CD4-positive, alpha-beta memory T cell (primary cell): ENCODE results near the gene OSER1. TPM values are rescaled to one million over a fixed set of nuclear protein-coding genes. Genes with fewer than 3 reads are reported as not detected.
"Not testable (repeated sequence)": the region's sequence is repeated elsewhere in the genome, so short reads cannot be mapped to it uniquely, and the experiment has no call there.

Experiments used
- CTCF ChIA-PET: fragments of 350-600 bp; sonication (Branson Sonifier 250); formaldehyde crosslinking; loops from one replicate; lab custom pipeline; 2021; ENCODE audit warnings: inconsistent platforms; ENCODE audit not compliant: partially characterized antibody; lab: Charles Lee
- POLR2A ChIA-PET: fragments of 350-600 bp; sonication (Branson Sonifier 250); formaldehyde crosslinking; loops from one replicate; lab custom pipeline; 2021; ENCODE audit not compliant: partially characterized antibody; lab: Charles Lee
- DNase-seq, 5 donors: peaks; one replicate each; pipeline versions ENCODE4 v3.0.0 to v3.0.0-alpha.2; 2020 to 2022; ENCODE audit warnings: mixed read lengths in 1 of 5
- H3K27ac ChIP-seq: one replicate; pipeline ENCODE4 v1.7.0; 2013; ENCODE audit warnings: low read depth, low read length
- H3K27me3 ChIP-seq: 2 replicates; pipeline ENCODE4 v1.7.0; 2013; ENCODE audit warnings: mild to moderate bottlenecking, low read length, moderate library complexity; ENCODE audit not compliant: insufficient read depth
- H3K36me3 ChIP-seq: 2 replicates; pipeline ENCODE4 v1.7.0; 2013; ENCODE audit warnings: mild to moderate bottlenecking, low read length, moderate library complexity; ENCODE audit not compliant: insufficient read depth
- H3K4me1 ChIP-seq: 2 replicates; pipeline ENCODE4 v1.7.0; 2013; ENCODE audit warnings: mild to moderate bottlenecking, low read length, moderate library complexity; ENCODE audit not compliant: insufficient read depth
- H3K4me3 ChIP-seq, 2 donors: one replicate each; pipeline ENCODE4 v1.7.0; 2013; ENCODE audit warnings: low read length in 2 of 2, mild to moderate bottlenecking in 1 of 2
- H3K9me3 ChIP-seq, 2 donors: one replicate each; pipeline ENCODE4 v1.7.0; 2013; ENCODE audit warnings: low read length in 2 of 2, control low read depth in 1 of 2; ENCODE audit not compliant: control insufficient read depth in 1 of 2
- H3K27ac Mint-ChIP-seq, 7 donors: one replicate each; pipeline ENCODE4 v1.8.0; 2020 to 2021; ENCODE audit warnings: mixed read lengths in 7 of 7, mild to moderate bottlenecking in 6 of 7, inconsistent platforms in 3 of 7, moderate library complexity in 3 of 7
- H3K27me3 Mint-ChIP-seq, 2 donors: one replicate each; pipeline ENCODE4 v1.8.0; 2020 to 2021; ENCODE audit warnings: mixed read lengths in 2 of 2
- H3K36me3 Mint-ChIP-seq, 2 donors: one replicate each; pipeline ENCODE4 v1.8.0; 2020 to 2021; ENCODE audit warnings: mixed read lengths in 2 of 2, inconsistent platforms in 1 of 2, mild to moderate bottlenecking in 1 of 2
- H3K4me1 Mint-ChIP-seq, 4 donors: one replicate each; pipeline ENCODE4 v1.8.0; 2020 to 2021; ENCODE audit warnings: mixed read lengths in 4 of 4, mild to moderate bottlenecking in 1 of 4
- H3K4me3 Mint-ChIP-seq, 8 donors: one replicate each; pipeline ENCODE4 v1.8.0; 2020 to 2021; ENCODE audit warnings: mixed read lengths in 8 of 8, mild to moderate bottlenecking in 7 of 8, moderate library complexity in 6 of 8, inconsistent platforms in 3 of 8
- H3K9me3 Mint-ChIP-seq, 8 donors: one replicate each; pipeline ENCODE4 v1.8.0; 2020 to 2021; ENCODE audit warnings: mixed read lengths in 8 of 8, mild to moderate bottlenecking in 5 of 8, inconsistent platforms in 3 of 8, moderate library complexity in 1 of 8
- intact Hi-C: fragments of 100-400 bp; cut with micrococcal nuclease; formaldehyde crosslinking; loops from one replicate; pipeline ENCODE4 v1.15.1; 2023
- polyA plus RNA-seq, 2 donors: library from polyadenylated mRNA; unstranded; fragments of 300-500 nt; fragmentation: Illumina TruSeq; gene quantifications; one replicate each; pipeline ENCODE4 v1.2.3, GENCODE V29; 2021
- total RNA-seq, 2 experiments: library from RNA; stranded (reverse); gene quantifications; one replicate each; pipeline ENCODE4 v1.2.3, GENCODE V29; 2021

OSER1 gene
- total and polyA plus RNA-seq, 4 experiments from 2014 or later: 35.5 to 63.3 (median 38.7) TPM

- ChIA-PET POLR2A (no interaction called here), CTCF (no interaction called here)
- Histone ChIP-seq H3K36me3 (no peaks in the 10 kb centered on the region), H3K4me1 (no peaks in the 10 kb centered on the region), H3K27me3 (no peaks in the 10 kb centered on the region), H3K4me3 (no peak overlapping the region), H3K27ac (no peak overlapping the region), H3K9me3 (no peaks in the 10 kb centered on the region)
- Mint-ChIP-seq H3K4me3 (no peak overlapping the region), H3K4me1 (peaks cover 0 to 2% (median 0%) of the 10 kb centered on the region in 4 donors), H3K27ac (peak overlapping the region in 1 of 7 donors; percentile 0), H3K9me3 (no peaks in the 10 kb centered on the region), H3K36me3 (peaks cover 1 to 8% of the 10 kb centered on the region in 2 donors), H3K27me3 (no peaks in the 10 kb centered on the region)
- intact Hi-C loops: no loop called here
- no peak for DNase-seq
Measured at GRCh38 chr20:44234566-44235317, 24.2 kb upstream of the OSER1 start.

DNA sequence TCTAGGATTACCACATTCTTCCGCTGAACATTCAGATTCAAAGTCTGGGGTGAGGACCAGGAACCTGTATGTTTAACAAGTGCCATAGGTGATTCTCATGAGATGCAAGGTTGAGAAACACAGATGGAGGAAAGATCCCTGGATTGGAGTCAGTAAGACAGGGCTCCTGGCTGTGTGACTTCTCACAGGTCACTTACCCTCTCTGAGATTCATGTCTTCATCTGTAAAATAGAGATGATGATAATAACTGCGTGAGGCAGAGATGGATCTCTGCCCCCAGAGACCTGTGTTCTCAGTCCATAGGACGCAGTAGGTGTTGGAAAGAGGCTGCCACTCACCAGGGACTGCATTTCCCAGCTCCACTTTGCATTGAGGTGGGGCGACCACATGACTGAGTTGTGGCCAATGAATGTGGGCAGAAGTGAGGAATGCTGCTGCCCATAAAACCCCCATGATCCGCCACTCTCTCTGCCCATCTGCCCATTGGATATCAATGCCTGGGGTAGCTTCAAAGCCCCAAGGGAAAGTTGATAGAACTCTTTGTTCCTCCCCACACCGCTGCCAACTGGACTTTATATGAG, 23.0 kb upstream of the OSER1 start:
- H3K4me3 Mint-ChIP-seq: no peak overlapping the region
- Histone ChIP-seq H3K27ac (no peak overlapping the region), H3K27me3 (no peaks in the 10 kb centered on the region), H3K36me3 (no peaks in the 10 kb centered on the region), H3K4me3 (no peak overlapping the region), H3K4me1 (no peaks in the 10 kb centered on the region), H3K9me3 (no peaks in the 10 kb centered on the region)
- peaks cover 0 to 2% (median 0%) of the 10 kb centered on the region in 4 donors for H3K4me1 Mint-ChIP-seq
- DNase-seq: no peak
- CTCF ChIA-PET: no interaction called here
- no peaks in the 10 kb centered on the region for H3K9me3 Mint-ChIP-seq
- POLR2A ChIA-PET: interaction anchor here (1.6 kb wide), 1 partner anchor 15 kb away, joined by 4 read pairs; no protein-coding TSS in a partner anchor
- H3K27me3 Mint-ChIP-seq: no peaks in the 10 kb centered on the region
- intact Hi-C loops: no loop called here
- peaks cover 0 to 1% of the 10 kb centered on the region in 2 donors for H3K36me3 Mint-ChIP-seq
- no peak overlapping the region for H3K27ac Mint-ChIP-seq

- H3K4me3 Mint-ChIP-seq, H3K36me3 ChIP-seq, H3K27ac Mint-ChIP-seq, DNase-seq, H3K4me1 Mint-ChIP-seq, H3K9me3 Mint-ChIP-seq, H3K4me3 ChIP-seq, H3K27me3 ChIP-seq, H3K9me3 ChIP-seq, H3K27me3 Mint-ChIP-seq, H3K4me1 ChIP-seq, H3K27ac ChIP-seq, H3K36me3 Mint-ChIP-seq, intact Hi-C loops: not testable (repeated sequence)
- ChIA-PET CTCF (interaction anchor here (0.7 kb wide), 1 partner anchor 24 kb away, joined by 3 read pairs; no protein-coding TSS in a partner anchor), POLR2A (interaction anchor here (1.6 kb wide), 1 partner anchor 14 kb away, joined by 4 read pairs; no protein-coding TSS in a partner anchor)
Measured at GRCh38 chr20:44232469-44232856, 21.9 kb upstream of the OSER1 start.

GRCh38 chr20:44231713-44232468, 21.3 kb upstream of the OSER1 start:
- H3K4me3 Mint-ChIP-seq: no peak overlapping the region
- no peak for DNase-seq
- CTCF ChIA-PET: interaction anchor here (1.2 kb wide), 1 partner anchor 14 kb away, joined by 4 read pairs; no protein-coding TSS in a partner anchor
- Histone ChIP-seq H3K27ac (no peak overlapping the region), H3K36me3 (no peaks in the 10 kb centered on the region), H3K4me3 (no peak overlapping the region), H3K9me3 (no peaks in the 10 kb centered on the region), H3K27me3 (no peaks in the 10 kb centered on the region), H3K4me1 (no peaks in the 10 kb centered on the region)
- POLR2A ChIA-PET: interaction anchor here (1.6 kb wide), 1 partner anchor 14 kb away, joined by 4 read pairs; no protein-coding TSS in a partner anchor
- intact Hi-C loops: no loop called here
- peak overlapping the region in 1 of 7 donors; percentile 49 for H3K27ac Mint-ChIP-seq
- H3K4me1 Mint-ChIP-seq: peaks cover 0 to 2% (median 0%) of the 10 kb centered on the region in 4 donors
- no peaks in the 10 kb centered on the region for H3K27me3 Mint-ChIP-seq
- peaks cover 0 to 1% of the 10 kb centered on the region in 2 donors for H3K36me3 Mint-ChIP-seq
- no peaks in the 10 kb centered on the region for H3K9me3 Mint-ChIP-seq

GRCh38 chr20:44231193-44231592, 20.6 kb upstream of the OSER1 start:
- no peak for DNase-seq
- ChIA-PET POLR2A (no interaction called here), CTCF (interaction anchor here (0.6 to 1.2 kb wide), 2 partner anchors 13 to 14 kb away, joined by 3 to 4 read pairs; no protein-coding TSS in a partner anchor)
- H3K4me3 Mint-ChIP-seq: no peak overlapping the region
- no peaks in the 10 kb centered on the region for H3K27me3 Mint-ChIP-seq
- H3K4me1 ChIP-seq: no peaks in the 10 kb centered on the region
- no peak overlapping the region for H3K4me3 ChIP-seq
- no peak overlapping the region for H3K27ac ChIP-seq
- H3K9me3 ChIP-seq: no peaks in the 10 kb centered on the region
- no peaks in the 10 kb centered on the region for H3K36me3 ChIP-seq
- H3K4me1 Mint-ChIP-seq: peaks cover 0 to 2% (median 0%) of the 10 kb centered on the region in 4 donors
- intact Hi-C loops: no loop called here
- H3K27ac Mint-ChIP-seq: peak overlapping the region in 1 of 7 donors; percentile 49
- no peaks in the 10 kb centered on the region for H3K27me3 ChIP-seq
- H3K36me3 Mint-ChIP-seq: no peaks in the 10 kb centered on the region
- H3K9me3 Mint-ChIP-seq: no peaks in the 10 kb centered on the region

- Mint-ChIP-seq H3K4me3 (no peak overlapping the region), H3K27ac (peak overlapping the region in 2 of 7 donors; percentile 63 to 83), H3K27me3 (no peaks in the 10 kb centered on the region), H3K36me3 (no peaks in the 10 kb centered on the region), H3K4me1 (peaks cover 0 to 2% (median 0%) of the 10 kb centered on the region in 4 donors), H3K9me3 (no peaks in the 10 kb centered on the region)
- CTCF ChIA-PET: interaction anchor here (1.1 to 2.5 kb wide), 3 partner anchors 11 to 18 kb away, joined by 3 to 14 read pairs (median 7); no protein-coding TSS in a partner anchor
- H3K27ac ChIP-seq: no peak overlapping the region
- no peak overlapping the region for H3K4me3 ChIP-seq
- H3K9me3 ChIP-seq: no peaks in the 10 kb centered on the region
- intact Hi-C loops: no loop called here
- H3K27me3 ChIP-seq: no peaks in the 10 kb centered on the region
- no peak for DNase-seq
- POLR2A ChIA-PET: interaction anchor here (1.1 kb wide), 1 partner anchor 10 kb away, joined by 5 read pairs; no protein-coding TSS in a partner anchor
- no peaks in the 10 kb centered on the region for H3K4me1 ChIP-seq
- no peaks in the 10 kb centered on the region for H3K36me3 ChIP-seq
Measured at GRCh38 chr20:44228465-44229258, 18.1 kb upstream of the OSER1 start.
